Kidney epithelial cell (primary cell): ENCODE measurements around the gene PRKG1. TPM values are rescaled to one million over a fixed set of nuclear protein-coding genes. Genes with fewer than 3 reads are reported as not detected.

Experiments
- DNase-seq: peaks from one replicate; pipeline ENCODE4 v3.0.0-alpha.2; 2010; ENCODE audit warnings: low read depth
- H3K27me3 ChIP-seq: 2 replicates; pipeline ENCODE4 v1.6.0; 2011; ENCODE audit warnings: low read length; ENCODE audit not compliant: control insufficient read depth, insufficient read depth
- H3K36me3 ChIP-seq: 2 replicates; pipeline ENCODE4 v1.5.1; 2011; ENCODE audit warnings: low read length; ENCODE audit not compliant: control insufficient read depth, insufficient read depth
- H3K4me3 ChIP-seq: 2 replicates; pipeline ENCODE4 v1.5.1; 2011; ENCODE audit warnings: low read depth, mild to moderate bottlenecking, control low read depth, low read length
- CTCF ChIP-seq: IDR thresholded peaks from 2 replicates; pipeline ENCODE4 v1.5.1; 2011; ENCODE audit warnings: mild to moderate bottlenecking, moderate library complexity, low read length, control low read depth, inconsistent platforms; ENCODE audit not compliant: insufficient read depth, poor library complexity, severe bottlenecking
- total RNA-seq: library from RNA; depleted of rRNA; stranded (reverse); fragments of >200 nt; gene quantifications from 2 replicates; pipeline ENCODE4 v1.2.3, GENCODE V29; 2015

PRKG1 gene
- total RNA-seq, 1 donor from 2014 or later = 1.3 TPM

- no peak for TF ChIP-seq CTCF
- H3K4me3 ChIP-seq = no peak overlapping the region
- H3K36me3 ChIP-seq = no peaks in the 10 kb centered on the region
- no peak for DNase-seq
- no peaks in the 10 kb centered on the region for H3K27me3 ChIP-seq
These were observed 94.8 kb downstream of the PRKG1 start for GRCh38 chr10:51169111-51169510.

- no peak for TF ChIP-seq CTCF
- DNase-seq = no peak
These were observed 96.4 kb downstream of the PRKG1 start for GRCh38 chr10:51170518-51171245.

DNA sequence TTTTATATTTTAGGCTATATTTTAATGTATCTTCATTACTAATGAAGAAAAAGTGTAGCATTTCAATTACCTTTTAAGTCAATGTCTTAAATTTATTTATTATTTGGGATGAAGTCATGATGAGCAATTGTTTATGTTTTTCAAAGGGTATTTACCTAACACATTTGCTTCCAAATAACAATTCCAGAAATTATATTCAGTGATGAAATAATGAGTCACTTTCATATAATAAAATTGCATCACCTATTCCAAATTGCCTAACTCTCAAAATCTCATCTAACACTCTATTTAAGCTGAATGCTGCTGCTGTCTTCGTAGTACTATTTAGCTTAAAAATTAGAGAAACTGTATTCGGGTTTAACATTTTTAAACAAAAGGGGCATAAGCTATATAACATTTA is 97.7 kb downstream of the PRKG1 start:
- no peak for TF ChIP-seq CTCF
- no peak for DNase-seq
- Histone ChIP-seq H3K27me3 (no peaks in the 10 kb centered on the region), H3K36me3 (no peaks in the 10 kb centered on the region), H3K4me3 (no peak overlapping the region)

More at GRCh38 chr10:51170518-51171245, 96.4 kb downstream of the PRKG1 start:
- H3K27me3 ChIP-seq = no peaks in the 10 kb centered on the region
- no peak overlapping the region for H3K4me3 ChIP-seq
- H3K36me3 ChIP-seq = no peaks in the 10 kb centered on the region

DNA sequence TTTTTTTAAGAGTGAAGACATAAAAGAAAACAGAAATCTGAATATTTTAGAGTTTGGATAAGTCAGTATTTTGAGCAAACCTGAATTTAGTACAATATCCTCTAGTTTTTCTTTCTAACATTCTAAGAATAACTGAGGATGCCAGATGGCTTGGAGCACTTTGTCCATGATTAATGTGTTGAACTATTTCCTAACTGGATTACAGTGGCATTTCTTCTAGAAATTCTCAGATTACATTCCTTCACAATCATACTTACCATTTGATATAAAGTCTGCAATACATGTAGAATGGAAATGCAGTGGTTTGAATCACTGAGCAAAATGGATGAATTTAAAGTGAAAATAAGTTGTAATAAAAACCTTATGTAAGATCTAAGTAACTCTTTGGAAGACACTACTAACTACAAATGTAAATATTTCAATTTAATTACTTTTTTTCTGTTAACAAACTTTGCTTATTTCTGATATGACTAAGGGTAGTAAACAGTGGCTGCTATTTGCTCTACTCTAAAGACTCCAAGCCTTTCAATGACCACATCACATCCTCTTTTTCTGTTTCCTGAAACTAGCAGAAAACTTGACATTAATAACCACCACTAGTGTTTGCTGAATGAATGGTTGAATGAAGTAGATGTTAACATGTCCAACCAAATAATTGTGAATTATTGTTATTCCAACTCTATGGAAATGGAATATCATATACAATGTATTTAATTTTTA is 102.8 kb downstream of the PRKG1 start:
- no peak for TF ChIP-seq CTCF
- H3K27me3 ChIP-seq = no peaks in the 10 kb centered on the region
- H3K36me3 ChIP-seq = no peaks in the 10 kb centered on the region
- DNase-seq = no peak
- no peak overlapping the region for H3K4me3 ChIP-seq

- no peak overlapping the region for H3K4me3 ChIP-seq
- no peak for TF ChIP-seq CTCF
- no peaks in the 10 kb centered on the region for H3K36me3 ChIP-seq
- H3K27me3 ChIP-seq = no peaks in the 10 kb centered on the region
- no peak for DNase-seq
These were observed 104.3 kb downstream of the PRKG1 start for GRCh38 chr10:51178634-51179033.
